Spleen (tissue), 7 donors: ENCODE measurements around the gene ABHD8.

Experiments
- CTCF ChIP-seq, 11 experiments: fragments of 200-600 bp in 7 of 11; fragments of 450-650 bp in 4 of 11; sonication (generic) in 4 of 11; IDR thresholded peaks in 8 of 11; conservative IDR thresholded peaks in 3 of 11; 1 replicate in 7 of 11; 2 replicates in 4 of 11; pipeline versions ENCODE4 v1.4.0 to v1.8.0; 2016 to 2021; ENCODE audit warnings: antibody characterized with exemption in 11 of 11, inconsistent platforms in 4 of 11, mild to moderate bottlenecking in 1 of 11
- POLR2A ChIP-seq, 3 donors: fragments of 450-650 bp; IDR thresholded peaks; one replicate each; pipeline ENCODE4 v1.5.1; 2017; ENCODE audit warnings: antibody characterized with exemption in 3 of 3, mild to moderate bottlenecking in 1 of 3
- POLR2AphosphoS5 ChIP-seq, 3 donors: sonication (generic); formaldehyde crosslinking; IDR thresholded peaks; one replicate each; pipeline ENCODE4 v1.5.1; 2017; ENCODE audit warnings: antibody characterized with exemption in 3 of 3
- donor health status: DM: no; HTN: no; CAD: no; lungs with moderate emphysema.
- donor health status: DM: no; HTN: no; CAD: no.
- donor health status: DM: no; HTN: no; CAD: no.

- TF ChIP-seq CTCF (IDR thresholded peaks at IDR 0.05 in 8 of 11, conservative IDR thresholded peaks at IDR 0.05 in 3 of 11) (peak; percentile 88 to 98 (median 95)), POLR2AphosphoS5 (IDR thresholded peaks at IDR 0.05) (peak; percentile 36 to 66 (median 61)), POLR2A (IDR thresholded peaks at IDR 0.05) (no peak)
Measured at GRCh38 chr19:17346109-17346671, 43.0 kb upstream of the ABHD8 start.
